CD14-positive monocyte (primary cell): ENCODE measurements around the gene VWF. TPM values are rescaled to one million over a fixed set of nuclear protein-coding genes. Genes with fewer than 3 reads are reported as not detected.

Source experiments
- DNase-seq, 3 donors: peaks; one replicate each; pipeline ENCODE4 v3.0.0-alpha.2; 2011 to 2022
- H2AFZ ChIP-seq: 2 replicates; pipeline ENCODE4 v1.6.0; 2012; ENCODE audit warnings: mild to moderate bottlenecking, low read depth, low read length, inconsistent platforms; ENCODE audit not compliant: insufficient read depth, poor library complexity, severe bottlenecking
- H3K27ac ChIP-seq, 2 donors: 1 replicate in 1 of 2; 2 replicates in 1 of 2; pipeline ENCODE4 v1.5.1; 2012 to 2013; ENCODE audit warnings: low read length in 2 of 2, control low read depth in 1 of 2, inconsistent platforms in 1 of 2, low read depth in 1 of 2, mild to moderate bottlenecking in 1 of 2
- H3K27me3 ChIP-seq, 2 donors: one replicate each; pipeline versions ENCODE4 v1.6.0 to v1.6.1; 2011 to 2013; ENCODE audit warnings: low read length in 2 of 2; ENCODE audit not compliant: control insufficient read depth in 2 of 2, insufficient read depth in 2 of 2
- H3K36me3 ChIP-seq, 2 donors: replicated peaks in 1 of 2; 1 replicate in 1 of 2; 2 replicates in 1 of 2; pipeline versions ENCODE4 v1.5.1 to v1.6.1; 2012 to 2013; ENCODE audit warnings: low read length in 2 of 2, control low read depth in 1 of 2, inconsistent platforms in 1 of 2, mild to moderate bottlenecking in 1 of 2; ENCODE audit not compliant: insufficient read depth in 2 of 2, control insufficient read depth in 1 of 2
- H3K4me1 ChIP-seq, 2 donors: 1 replicate in 1 of 2; 2 replicates in 1 of 2; pipeline versions ENCODE4 v1.5.1 to v1.6.1; 2012 to 2013; ENCODE audit warnings: low read length in 2 of 2, control low read depth in 1 of 2, inconsistent platforms in 1 of 2, mild to moderate bottlenecking in 1 of 2, moderate library complexity in 1 of 2; ENCODE audit not compliant: insufficient read depth in 2 of 2, control insufficient read depth in 1 of 2
- H3K4me2 ChIP-seq: replicated peaks from 2 replicates; pipeline ENCODE3; 2012; ENCODE audit warnings: low read length, moderate library complexity, mild to moderate bottlenecking; ENCODE audit not compliant: poor library complexity, severe bottlenecking; ENCODE audit errors: extremely low read depth
- H3K4me3 ChIP-seq, 3 experiments: fragments of 200-600 bp in 1 of 3; sonication (generic) in 1 of 3; replicated peaks in 1 of 3; 1 replicate in 2 of 3; 2 replicates in 1 of 3; pipeline ENCODE4 v1.5.1; 2011 to 2013; ENCODE audit warnings: low read length in 3 of 3, mild to moderate bottlenecking in 3 of 3, control low read depth in 2 of 3, low read depth in 2 of 3, inconsistent platforms in 1 of 3, moderate library complexity in 1 of 3
- H3K79me2 ChIP-seq: 2 replicates; pipeline ENCODE4 v1.6.0; 2012; ENCODE audit warnings: mild to moderate bottlenecking, control low read depth, inconsistent platforms, low read length, moderate library complexity; ENCODE audit not compliant: insufficient read depth
- H3K9ac ChIP-seq: 2 replicates; pipeline ENCODE4 v1.6.0; 2017; ENCODE audit warnings: low read length, mild to moderate bottlenecking; ENCODE audit not compliant: insufficient read depth, poor library complexity, severe bottlenecking
- H3K9me3 ChIP-seq, 2 donors: replicated peaks in 1 of 2; 1 replicate in 1 of 2; 2 replicates in 1 of 2; pipeline versions ENCODE4 v1.5.1 to v1.6.1; 2012 to 2013; ENCODE audit warnings: low read length in 2 of 2, control low read depth in 1 of 2; ENCODE audit not compliant: control insufficient read depth in 1 of 2, insufficient read depth in 1 of 2
- H4K20me1 ChIP-seq: 2 replicates; pipeline ENCODE4 v1.6.0; 2012; ENCODE audit warnings: mild to moderate bottlenecking, low read length, control low read depth, moderate library complexity; ENCODE audit not compliant: insufficient read depth
- H3K27ac Mint-ChIP-seq, 7 donors: one replicate each; pipeline ENCODE4 v1.8.0; 2020; ENCODE audit warnings: mild to moderate bottlenecking in 7 of 7, mixed read lengths in 7 of 7, moderate library complexity in 6 of 7, inconsistent platforms in 2 of 7
- H3K27me3 Mint-ChIP-seq, 3 donors: one replicate each; pipeline ENCODE4 v1.8.0; 2021 to 2022; ENCODE audit warnings: low read depth in 3 of 3, mild to moderate bottlenecking in 3 of 3, mixed read lengths in 3 of 3, moderate library complexity in 3 of 3, inconsistent platforms in 1 of 3
- H3K36me3 Mint-ChIP-seq, 2 donors: one replicate each; pipeline ENCODE4 v1.8.0; 2020; ENCODE audit warnings: mixed read lengths in 2 of 2, inconsistent platforms in 1 of 2, mild to moderate bottlenecking in 1 of 2
- H3K4me1 Mint-ChIP-seq: one replicate; pipeline ENCODE4 v1.8.0; 2020; ENCODE audit warnings: mild to moderate bottlenecking, mixed read lengths
- H3K4me3 Mint-ChIP-seq, 2 donors: one replicate each; pipeline ENCODE4 v1.8.0; 2020; ENCODE audit warnings: mild to moderate bottlenecking in 2 of 2, mixed read lengths in 2 of 2, moderate library complexity in 1 of 2
- H3K9me3 Mint-ChIP-seq, 7 donors: one replicate each; pipeline ENCODE4 v1.8.0; 2020 to 2022; ENCODE audit warnings: mixed read lengths in 7 of 7, mild to moderate bottlenecking in 6 of 7, moderate library complexity in 6 of 7, inconsistent platforms in 2 of 7
- WGBS: methylation state at CpG from one replicate; pipeline ENCODE4 v1.1.5; 2013; ENCODE audit warnings: missing lambda C conversion rate; ENCODE audit not compliant: insufficient coverage; 5-methylcytosine and 5-hydroxymethylcytosine counted together
- intact Hi-C, 2 donors: fragments of 100-400 bp; cut with micrococcal nuclease; formaldehyde crosslinking; loops; one replicate each; pipeline versions ENCODE4 v1.15.0 to v1.15.1; 2023
- polyA plus RNA-seq, 3 donors: library from polyadenylated mRNA; depleted of rRNA in 1 of 3; unstranded in 2 of 3; stranded (reverse) in 1 of 3; fragments of 300-500 nt in 2 of 3; fragments of >200 nt in 1 of 3; fragmentation: Illumina TruSeq in 2 of 3; gene quantifications; 1 replicate in 2 of 3; 2 replicates in 1 of 3; pipeline ENCODE4 v1.2.3, GENCODE V29; 2012 to 2021
- TF ChIP-seq, protein P1 (sequence below): fragments of 200-600 bp; IDR thresholded peaks from one replicate; pipeline ENCODE4 v1.8.0; 2022; ENCODE audit warnings: antibody characterized with exemption, mild to moderate bottlenecking

Gene VWF
- polyA plus RNA-seq, 3 donors, result 0.17 to 0.49 (median 0.48) TPM

DNA sequence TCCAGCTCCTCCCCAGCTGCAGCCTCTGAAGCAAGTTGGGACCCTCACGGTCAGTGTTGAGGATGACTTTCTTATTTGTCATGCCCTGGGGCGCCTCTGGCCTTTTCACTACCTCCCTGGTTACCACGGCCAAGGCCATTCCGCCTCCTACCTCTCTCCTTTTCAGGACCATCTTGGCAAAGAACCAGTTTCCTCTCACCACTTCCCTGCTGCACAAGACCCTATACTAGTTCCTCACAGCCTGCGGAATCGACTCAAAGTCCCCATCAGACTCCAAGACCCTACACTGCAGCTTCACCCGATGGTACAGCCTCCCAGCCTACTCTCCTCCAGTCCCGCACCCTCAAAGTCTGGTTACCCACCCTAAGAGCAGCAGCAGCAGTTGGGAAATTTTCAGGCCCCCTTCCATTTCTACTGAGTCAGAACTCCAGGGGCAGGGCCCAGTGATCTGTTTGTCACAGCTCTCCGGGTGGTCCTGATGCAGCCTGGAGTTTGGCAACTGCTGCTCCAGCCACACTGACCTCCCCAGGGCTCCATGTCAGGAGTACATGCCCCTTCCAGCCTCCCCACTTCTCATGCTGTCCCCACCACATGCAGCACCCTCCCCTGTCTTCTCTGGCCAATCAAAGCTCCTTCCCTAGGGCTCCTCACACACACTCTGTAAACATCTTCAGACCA lies 5.4 kb downstream of the VWF start:
- Mint-ChIP-seq H3K4me3 (peak overlapping the region in 1 of 2 donors; percentile 9), H3K27me3 (peaks cover 21 to 30% (median 23%) of the 10 kb centered on the region in 3 donors), H3K4me1 (peaks cover 17% of the 10 kb centered on the region), H3K27ac (peak overlapping the region in 3 of 7 donors; percentile 12 to 75 (median 51)), H3K36me3 (no peaks in the 10 kb centered on the region), H3K9me3 (no peaks in the 10 kb centered on the region)
- no peak overlapping the region for H3K4me3 ChIP-seq
- H3K36me3 ChIP-seq, result no peaks in the 10 kb centered on the region
- intact Hi-C loops, result no loop called here
- no peaks in the 10 kb centered on the region for H4K20me1 ChIP-seq
- H3K27ac ChIP-seq, result no peak overlapping the region
- peaks cover 7 to 9% of the 10 kb centered on the region in 2 donors for H3K4me1 ChIP-seq
- H3K79me2 ChIP-seq, result no peaks in the 10 kb centered on the region
- 48% methylated on average over 9 of the region's 9 CpGs for WGBS
- no peak overlapping the region for H3K9ac ChIP-seq
- H3K9me3 ChIP-seq, result no peaks in the 10 kb centered on the region
- DNase-seq, result no peak
- H2AFZ ChIP-seq, result no peak overlapping the region
- peaks cover 0 to 3% of the 10 kb centered on the region in 2 donors for H3K27me3 ChIP-seq
- TF ChIP-seq, protein P1, sequence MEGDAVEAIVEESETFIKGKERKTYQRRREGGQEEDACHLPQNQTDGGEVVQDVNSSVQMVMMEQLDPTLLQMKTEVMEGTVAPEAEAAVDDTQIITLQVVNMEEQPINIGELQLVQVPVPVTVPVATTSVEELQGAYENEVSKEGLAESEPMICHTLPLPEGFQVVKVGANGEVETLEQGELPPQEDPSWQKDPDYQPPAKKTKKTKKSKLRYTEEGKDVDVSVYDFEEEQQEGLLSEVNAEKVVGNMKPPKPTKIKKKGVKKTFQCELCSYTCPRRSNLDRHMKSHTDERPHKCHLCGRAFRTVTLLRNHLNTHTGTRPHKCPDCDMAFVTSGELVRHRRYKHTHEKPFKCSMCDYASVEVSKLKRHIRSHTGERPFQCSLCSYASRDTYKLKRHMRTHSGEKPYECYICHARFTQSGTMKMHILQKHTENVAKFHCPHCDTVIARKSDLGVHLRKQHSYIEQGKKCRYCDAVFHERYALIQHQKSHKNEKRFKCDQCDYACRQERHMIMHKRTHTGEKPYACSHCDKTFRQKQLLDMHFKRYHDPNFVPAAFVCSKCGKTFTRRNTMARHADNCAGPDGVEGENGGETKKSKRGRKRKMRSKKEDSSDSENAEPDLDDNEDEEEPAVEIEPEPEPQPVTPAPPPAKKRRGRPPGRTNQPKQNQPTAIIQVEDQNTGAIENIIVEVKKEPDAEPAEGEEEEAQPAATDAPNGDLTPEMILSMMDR, result no peak
- H3K4me2 ChIP-seq, result no peak overlapping the region

DNA sequence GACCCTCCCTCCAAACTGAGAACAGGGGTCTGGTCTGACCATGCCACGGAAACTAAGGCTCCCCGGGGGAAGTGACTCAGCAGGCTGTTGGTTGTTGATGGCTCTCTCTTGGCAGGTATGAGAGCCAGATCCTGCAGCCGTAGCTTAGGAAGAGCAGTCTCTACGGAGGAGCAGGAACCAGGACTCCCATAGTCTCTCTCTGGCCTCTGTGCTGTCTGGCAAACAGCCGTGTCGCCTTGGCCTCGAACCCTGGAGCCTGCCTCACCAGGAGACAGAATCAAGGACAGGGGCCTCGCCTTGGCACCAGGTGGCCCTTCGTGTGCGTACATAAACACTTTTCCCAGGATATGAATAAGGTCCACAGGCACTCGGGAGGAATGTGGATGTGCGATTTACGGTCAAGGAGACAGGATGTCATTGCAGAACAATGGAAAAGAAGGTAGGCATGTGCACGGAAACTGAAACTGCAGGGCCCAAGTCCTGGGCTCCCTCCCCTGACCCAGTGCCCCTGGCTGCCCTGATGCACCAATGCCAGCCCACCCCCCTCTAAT lies 7.9 kb downstream of the VWF start:
- no peak for DNase-seq
- peaks cover 9 to 27% (median 16%) of the 10 kb centered on the region in 3 donors for H3K27me3 Mint-ChIP-seq
- Histone ChIP-seq H3K9me3 (no peaks in the 10 kb centered on the region), H3K9ac (no peak overlapping the region), H4K20me1 (no peaks in the 10 kb centered on the region), H3K4me3 (no peak overlapping the region), H3K36me3 (no peaks in the 10 kb centered on the region), H3K79me2 (no peaks in the 10 kb centered on the region), H3K27ac (no peak overlapping the region), H3K4me1 (peaks cover 7 to 9% of the 10 kb centered on the region in 2 donors), H3K4me2 (no peak overlapping the region), H2AFZ (peak overlapping the region; percentile 35), H3K27me3 (peaks cover 0 to 6% of the 10 kb centered on the region in 2 donors)
- H3K4me3 Mint-ChIP-seq, result peak overlapping the region in 1 of 2 donors; percentile 52
- 22% methylated on average over 8 of the region's 14 CpGs for WGBS
- H3K9me3 Mint-ChIP-seq, result peaks cover 0 to 2% (median 0%) of the 10 kb centered on the region in 7 donors
- H3K27ac Mint-ChIP-seq, result peak overlapping the region in 3 of 7 donors; percentile 16 to 57 (median 19)
- no peaks in the 10 kb centered on the region for H3K36me3 Mint-ChIP-seq
- TF ChIP-seq, protein P1, result no peak
- H3K4me1 Mint-ChIP-seq, result peaks cover 22% of the 10 kb centered on the region
- intact Hi-C loops, result no loop called here
